Adipocyte (in vitro differentiated cells): Measurements from ENCODE around the gene TMEM50B.
A peak's percentile ranks its signal among the peaks of the same experiment; 100 is the strongest.

ENCODE experiments used
- DNase-seq: peaks from one replicate; pipeline ENCODE4 v3.0.0-alpha.2; 2015; ENCODE audit warnings: low read depth
- H3K27me3 ChIP-seq: replicated peaks from 2 replicates; pipeline ENCODE4 v1.7.0; 2013; ENCODE audit warnings: mild to moderate bottlenecking, low read length, moderate library complexity; ENCODE audit not compliant: control insufficient read depth, insufficient read depth
- H3K36me3 ChIP-seq: 2 replicates; pipeline ENCODE4 v1.7.0; 2013; ENCODE audit warnings: low read length, mild to moderate bottlenecking, moderate library complexity; ENCODE audit not compliant: control insufficient read depth, insufficient read depth, severe bottlenecking
- H3K4me1 ChIP-seq: 2 replicates; pipeline ENCODE4 v1.7.0; 2013; ENCODE audit warnings: mild to moderate bottlenecking, low read length, moderate library complexity; ENCODE audit not compliant: control insufficient read depth, insufficient read depth
- H3K4me3 ChIP-seq: 2 replicates; pipeline ENCODE4 v1.7.0; 2013; ENCODE audit warnings: mild to moderate bottlenecking, low read length, moderate library complexity
- H3K9ac ChIP-seq: 2 replicates; pipeline ENCODE4 v1.7.0; 2013; ENCODE audit warnings: mild to moderate bottlenecking, low read length, moderate library complexity
- H3K9me3 ChIP-seq: 2 replicates; pipeline ENCODE4 v1.7.0; 2013; ENCODE audit warnings: mild to moderate bottlenecking, low read length, moderate library complexity; ENCODE audit not compliant: control insufficient read depth

The TMEM50B gene

DNA sequence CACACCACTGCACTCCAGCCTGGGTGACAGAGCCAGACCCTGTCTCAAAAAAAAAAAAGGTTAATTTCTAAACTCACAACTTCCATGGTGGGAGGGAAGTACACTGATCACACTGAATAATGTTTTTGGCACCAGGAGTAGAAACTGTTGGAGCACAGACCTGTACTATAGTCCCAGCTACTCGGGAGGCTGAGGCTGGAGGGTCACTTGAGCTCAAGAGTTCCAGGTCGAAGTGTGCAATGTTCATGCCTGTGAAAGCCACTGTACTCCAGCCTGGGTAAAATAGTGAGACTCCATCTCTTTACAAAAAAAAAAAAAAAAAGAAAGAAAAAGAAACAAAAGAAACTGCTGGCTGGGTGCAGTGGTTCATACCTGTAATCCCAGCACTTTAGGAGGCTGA is 35.3 kb downstream of the TMEM50B start:
- DNase-seq = no peak

DNA sequence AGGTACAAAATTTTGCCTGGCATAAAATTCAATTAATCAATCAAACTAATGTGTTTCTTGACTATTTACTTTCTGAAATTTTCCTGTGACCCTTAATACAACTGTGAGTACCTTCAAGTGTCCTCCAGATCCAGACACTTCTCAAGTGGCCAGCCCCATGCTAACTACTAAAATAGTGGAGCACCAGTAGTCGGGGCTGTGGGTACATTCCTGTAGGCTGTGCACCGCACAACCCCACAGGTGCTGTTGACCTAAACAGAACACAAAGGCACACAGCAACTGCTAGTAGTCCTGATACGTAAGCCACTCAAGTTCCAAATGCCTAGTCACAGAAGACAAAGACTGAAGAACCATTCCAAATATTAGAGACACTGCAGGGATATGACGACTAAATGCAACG is 36.6 kb downstream of the TMEM50B start:
- peaks cover 12% of the 10 kb centered on the region for H3K4me1 ChIP-seq
- no peaks in the 10 kb centered on the region for H3K9me3 ChIP-seq
- H3K27me3 ChIP-seq = no peaks in the 10 kb centered on the region
- DNase-seq = no peak
- H3K9ac ChIP-seq = no peak overlapping the region
- H3K4me3 ChIP-seq = no peak overlapping the region
- H3K36me3 ChIP-seq = peaks cover 3% of the 10 kb centered on the region

More for the DNA sequence above, 35.3 kb downstream of the TMEM50B start:
- Histone ChIP-seq H3K4me1 (peaks cover 17% of the 10 kb centered on the region), H3K9ac (peak overlapping the region; percentile 22), H3K27me3 (no peaks in the 10 kb centered on the region), H3K4me3 (no peak overlapping the region), H3K9me3 (no peaks in the 10 kb centered on the region), H3K36me3 (no peaks in the 10 kb centered on the region)

- no peaks in the 10 kb centered on the region for H3K27me3 ChIP-seq
- H3K4me3 ChIP-seq = no peak overlapping the region
- H3K36me3 ChIP-seq = peaks cover 17% of the 10 kb centered on the region
- H3K9me3 ChIP-seq = no peaks in the 10 kb centered on the region
- DNase-seq = peak; percentile 58
- H3K4me1 ChIP-seq = peaks cover 12% of the 10 kb centered on the region
- no peak overlapping the region for H3K9ac ChIP-seq
Observed at GRCh38 chr21:33441489-33442477, 38.0 kb downstream of the TMEM50B start.

DNA sequence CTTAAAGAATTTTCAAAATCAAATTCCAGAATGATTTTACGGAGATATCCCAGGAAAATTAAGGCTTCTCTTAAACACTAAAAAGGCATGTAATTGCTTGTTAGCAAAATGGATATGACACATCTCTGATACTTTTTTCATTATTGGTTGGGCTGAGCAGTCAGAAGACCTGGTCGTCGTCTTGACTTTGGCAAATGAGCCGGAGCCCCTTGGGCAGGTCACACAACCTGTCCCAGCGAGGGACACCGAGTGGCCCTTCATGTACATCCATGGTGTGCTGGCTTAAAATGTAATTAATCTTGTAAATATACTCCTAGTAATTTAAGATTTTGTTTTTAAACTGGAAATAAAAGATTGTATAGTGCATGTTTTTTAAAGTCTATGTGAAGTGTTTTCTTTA is 42.6 kb downstream of the TMEM50B start:
- Histone ChIP-seq H3K4me3 (no peak overlapping the region), H3K36me3 (peaks cover 49% of the 10 kb centered on the region)
- no peak for DNase-seq

GRCh38 chr21:33434770-33435360 is 44.9 kb downstream of the TMEM50B start:
- peaks cover 62% of the 10 kb centered on the region for H3K36me3 ChIP-seq

More for the DNA sequence above, 42.6 kb downstream of the TMEM50B start:
- peaks cover 29% of the 10 kb centered on the region for H3K4me1 ChIP-seq
- no peaks in the 10 kb centered on the region for H3K9me3 ChIP-seq
- H3K27me3 ChIP-seq = no peaks in the 10 kb centered on the region
- no peak overlapping the region for H3K9ac ChIP-seq

DNA sequence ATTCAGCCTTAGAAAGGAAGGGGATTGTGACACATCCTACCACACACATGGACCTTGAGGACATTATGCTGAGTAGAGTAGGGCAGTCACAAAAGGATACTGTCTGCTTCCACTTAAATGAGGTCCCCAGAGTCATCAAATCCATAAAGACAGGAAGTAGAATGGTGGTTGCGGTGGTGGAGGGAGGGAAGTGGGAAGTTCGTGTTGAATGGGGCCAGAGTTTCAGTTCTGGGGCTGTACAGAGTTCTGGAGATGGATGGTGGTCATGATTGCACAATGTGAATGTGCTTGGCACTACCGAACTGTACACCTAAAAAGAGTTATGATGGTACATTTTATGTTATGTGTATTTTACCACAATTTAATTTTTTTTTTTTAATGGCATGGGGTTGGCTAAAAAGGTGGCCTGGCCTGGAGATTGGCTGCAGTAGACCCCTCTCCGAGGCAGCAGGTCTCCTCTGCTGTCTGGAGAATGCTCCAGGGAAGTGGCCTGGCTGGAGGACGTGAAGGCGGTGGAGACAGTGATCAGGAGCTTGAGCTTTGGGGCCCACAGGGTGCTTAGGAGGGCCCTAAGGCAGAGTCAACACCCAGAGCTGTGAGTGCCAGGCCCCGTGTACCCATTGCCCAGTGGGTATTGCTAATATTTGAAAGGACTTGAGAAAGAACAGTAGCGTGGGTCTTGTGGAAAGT is 46.2 kb downstream of the TMEM50B start:
- H3K27me3 ChIP-seq = no peaks in the 10 kb centered on the region
- no peaks in the 10 kb centered on the region for H3K9me3 ChIP-seq
- H3K4me1 ChIP-seq = peaks cover 42% of the 10 kb centered on the region
- no peak overlapping the region for H3K4me3 ChIP-seq
- no peak overlapping the region for H3K9ac ChIP-seq
- no peak for DNase-seq
- peaks cover 73% of the 10 kb centered on the region for H3K36me3 ChIP-seq

More at GRCh38 chr21:33434770-33435360, 44.9 kb downstream of the TMEM50B start:
- peak overlapping the region; percentile 67 for H3K9ac ChIP-seq
- peaks cover 29% of the 10 kb centered on the region for H3K4me1 ChIP-seq
- DNase-seq = peak; percentile 93
- no peaks in the 10 kb centered on the region for H3K27me3 ChIP-seq
- no peaks in the 10 kb centered on the region for H3K9me3 ChIP-seq
- H3K4me3 ChIP-seq = peak overlapping the region; percentile 40

GRCh38 chr21:33433001-33433400 is 46.8 kb downstream of the TMEM50B start:
- Histone ChIP-seq H3K9ac (no peak overlapping the region), H3K9me3 (no peaks in the 10 kb centered on the region), H3K36me3 (peaks cover 73% of the 10 kb centered on the region), H3K4me1 (peaks cover 44% of the 10 kb centered on the region), H3K27me3 (no peaks in the 10 kb centered on the region), H3K4me3 (no peak overlapping the region)
- DNase-seq = no peak

- H3K9ac ChIP-seq = no peak overlapping the region
- H3K36me3 ChIP-seq = peaks cover 71% of the 10 kb centered on the region
- no peak overlapping the region for H3K4me3 ChIP-seq
- no peaks in the 10 kb centered on the region for H3K9me3 ChIP-seq
- H3K4me1 ChIP-seq = peaks cover 44% of the 10 kb centered on the region
- no peaks in the 10 kb centered on the region for H3K27me3 ChIP-seq
- DNase-seq = no peak
Observed at GRCh38 chr21:33432496-33432895, 47.3 kb downstream of the TMEM50B start.

DNA sequence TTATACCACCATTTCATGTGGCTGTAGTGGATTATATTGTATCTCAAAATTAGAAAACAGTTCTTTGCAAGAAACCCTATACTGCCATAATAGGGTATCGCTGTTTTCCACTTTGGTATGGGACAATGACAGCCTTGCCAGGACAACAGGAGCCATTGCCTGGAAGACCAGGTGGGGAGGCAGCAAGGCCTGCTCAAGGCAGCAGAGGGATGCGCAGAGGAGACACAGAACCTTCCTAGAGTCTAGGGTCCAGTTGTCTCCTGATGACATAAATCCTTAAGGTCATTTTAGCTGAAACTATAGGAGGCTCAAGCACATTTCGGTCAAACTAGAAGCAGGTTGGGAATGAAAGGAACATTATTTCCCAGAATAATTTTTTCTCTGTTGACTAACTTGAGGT is 48.9 kb downstream of the TMEM50B start:
- H3K9ac ChIP-seq = no peak overlapping the region
- H3K27me3 ChIP-seq = no peaks in the 10 kb centered on the region
- H3K9me3 ChIP-seq = no peaks in the 10 kb centered on the region
- no peak for DNase-seq
- H3K4me1 ChIP-seq = peaks cover 44% of the 10 kb centered on the region
- no peak overlapping the region for H3K4me3 ChIP-seq
- H3K36me3 ChIP-seq = peaks cover 71% of the 10 kb centered on the region

GRCh38 chr21:33428669-33429068 is 51.1 kb downstream of the TMEM50B start:
- H3K4me3 ChIP-seq = no peak overlapping the region
- H3K27me3 ChIP-seq = no peaks in the 10 kb centered on the region
- DNase-seq = peak; percentile 14
- peaks cover 26% of the 10 kb centered on the region for H3K4me1 ChIP-seq
- H3K9me3 ChIP-seq = no peaks in the 10 kb centered on the region
- peaks cover 81% of the 10 kb centered on the region for H3K36me3 ChIP-seq
- no peak overlapping the region for H3K9ac ChIP-seq

DNA sequence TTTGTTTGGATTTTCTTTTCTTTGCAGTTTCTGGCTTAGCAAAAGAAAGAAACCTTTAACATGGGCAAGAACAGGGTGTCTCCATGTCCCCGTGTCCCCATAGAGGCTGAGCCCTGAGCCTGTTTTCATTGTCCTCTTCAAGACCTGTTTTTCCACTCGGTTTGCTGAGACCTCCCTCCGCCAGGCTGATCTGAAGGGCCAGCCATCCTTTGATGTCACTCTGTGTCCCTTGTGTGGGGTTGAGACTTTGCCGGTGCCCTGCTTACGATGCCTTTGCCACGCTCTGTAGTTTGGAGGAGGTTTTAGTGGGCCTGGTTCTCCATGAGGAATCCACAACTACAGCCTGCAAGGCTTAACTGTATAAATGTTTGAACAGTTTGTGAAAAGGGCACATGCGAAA is 52.7 kb downstream of the TMEM50B start:
- Histone ChIP-seq H3K4me1 (peaks cover 20% of the 10 kb centered on the region), H3K4me3 (no peak overlapping the region), H3K9me3 (no peaks in the 10 kb centered on the region), H3K27me3 (no peaks in the 10 kb centered on the region), H3K36me3 (peaks cover 75% of the 10 kb centered on the region), H3K9ac (no peak overlapping the region)
- no peak for DNase-seq
